Measurements from ENCODE around the gene ZBTB48. TPM values are rescaled to one million over a fixed set of nuclear protein-coding genes. Genes with fewer than 3 reads are reported as not detected.
A peak's percentile ranks its signal among the peaks of the same experiment; 100 is the strongest.

Gene ZBTB48
- total RNA-seq, 1 donor from 2014 or later, result 39.0 TPM

- Mint-ChIP-seq H3K4me1 (ENCODE audit: low read depth, unreplicated experiment) (peaks cover 4% of the 10 kb centered on the region), H3K4me3 (ENCODE audit: unreplicated experiment) (no peak overlapping the region), H3K36me3 (ENCODE audit: unreplicated experiment) (no peaks in the 10 kb centered on the region), H3K9me3 (ENCODE audit: unreplicated experiment) (peaks cover 4% of the 10 kb centered on the region), H3K27me3 (ENCODE audit: unreplicated experiment) (peaks cover 7% of the 10 kb centered on the region), H3K27ac (ENCODE audit: unreplicated experiment) (no peak overlapping the region)
- no peak for TF ChIP-seq CTCF (IDR thresholded peaks at IDR 0.05; ENCODE audit: partially characterized antibody, unreplicated experiment)
- DNase-seq, result no peak
These were observed 41.9 kb downstream of the ZBTB48 start for GRCh38 chr1:6621429-6622391.

GRCh38 chr1:6622396-6623152, 42.8 kb downstream of the ZBTB48 start:
- Mint-ChIP-seq H3K4me3 (ENCODE audit: unreplicated experiment) (no peak overlapping the region), H3K27me3 (ENCODE audit: unreplicated experiment) (peaks cover 5% of the 10 kb centered on the region), H3K4me1 (ENCODE audit: low read depth, unreplicated experiment) (peaks cover 5% of the 10 kb centered on the region), H3K9me3 (ENCODE audit: unreplicated experiment) (peaks cover 7% of the 10 kb centered on the region), H3K27ac (ENCODE audit: unreplicated experiment) (no peak overlapping the region), H3K36me3 (ENCODE audit: unreplicated experiment) (no peaks in the 10 kb centered on the region)
- TF ChIP-seq CTCF (IDR thresholded peaks at IDR 0.05; ENCODE audit: partially characterized antibody, unreplicated experiment), result no peak
- no peak for DNase-seq

- H3K27me3 Mint-ChIP-seq (ENCODE audit: unreplicated experiment), result peaks cover 8% of the 10 kb centered on the region
- DNase-seq, result no peak
- no peak overlapping the region for H3K27ac Mint-ChIP-seq (ENCODE audit: unreplicated experiment)
- no peak for TF ChIP-seq CTCF (IDR thresholded peaks at IDR 0.05; ENCODE audit: partially characterized antibody, unreplicated experiment)
- H3K36me3 Mint-ChIP-seq (ENCODE audit: unreplicated experiment), result no peaks in the 10 kb centered on the region
- H3K9me3 Mint-ChIP-seq (ENCODE audit: unreplicated experiment), result peaks cover 7% of the 10 kb centered on the region
- no peak overlapping the region for H3K4me3 Mint-ChIP-seq (ENCODE audit: unreplicated experiment)
- peaks cover 11% of the 10 kb centered on the region for H3K4me1 Mint-ChIP-seq (ENCODE audit: low read depth, unreplicated experiment)
These were observed 43.6 kb downstream of the ZBTB48 start for GRCh38 chr1:6623269-6623965.

GRCh38 chr1:6624710-6625583, 45.2 kb downstream of the ZBTB48 start, which contains the start of gene THAP3:
Gene THAP3, plus strand, starts transcription at chr1:6624868. Its CDS starts 351 bp downstream, at chr1:6625219.
- peaks cover 10% of the 10 kb centered on the region for H3K9me3 Mint-ChIP-seq (ENCODE audit: unreplicated experiment)
- no peak for TF ChIP-seq CTCF (IDR thresholded peaks at IDR 0.05; ENCODE audit: partially characterized antibody, unreplicated experiment)
- H3K27ac Mint-ChIP-seq (ENCODE audit: unreplicated experiment), result peak within 1 kb of the TSS; percentile 89
- H3K4me3 Mint-ChIP-seq (ENCODE audit: unreplicated experiment), result peak within 1 kb of the TSS; percentile 95
- peaks cover 10% of the 10 kb centered on the region for H3K27me3 Mint-ChIP-seq (ENCODE audit: unreplicated experiment)
- peaks cover 11% of the 10 kb centered on the region for H3K4me1 Mint-ChIP-seq (ENCODE audit: low read depth, unreplicated experiment)
- DNase-seq, result peak; percentile 96
- no peaks in the 10 kb centered on the region for H3K36me3 Mint-ChIP-seq (ENCODE audit: unreplicated experiment)
